KBM-7 (cell line): ENCODE measurements around the gene ZDHHC8.
"Not testable (repeated sequence)": the region's sequence is repeated elsewhere in the genome, so short reads cannot be mapped to it uniquely, and the experiment has no call there.

Experiments
- DNase-seq: peaks from one replicate; pipeline ENCODE4 v3.0.0-alpha.2; 2015
- in situ Hi-C: fragments of 300-500 bp; cut with MboI; formaldehyde crosslinking; loops from 2 replicates; pipeline ENCODE4 v1.14.3; 2020; ENCODE audit warnings: low sequenced_read_pairs, low pct_unique_long_range_greater_than_20kb, mixed read lengths

Gene ZDHHC8

GRCh38 chr22:20153945-20154344 is 22.3 kb downstream of the ZDHHC8 start:
- in situ Hi-C loops: no loop called here
- no peak for DNase-seq

DNA sequence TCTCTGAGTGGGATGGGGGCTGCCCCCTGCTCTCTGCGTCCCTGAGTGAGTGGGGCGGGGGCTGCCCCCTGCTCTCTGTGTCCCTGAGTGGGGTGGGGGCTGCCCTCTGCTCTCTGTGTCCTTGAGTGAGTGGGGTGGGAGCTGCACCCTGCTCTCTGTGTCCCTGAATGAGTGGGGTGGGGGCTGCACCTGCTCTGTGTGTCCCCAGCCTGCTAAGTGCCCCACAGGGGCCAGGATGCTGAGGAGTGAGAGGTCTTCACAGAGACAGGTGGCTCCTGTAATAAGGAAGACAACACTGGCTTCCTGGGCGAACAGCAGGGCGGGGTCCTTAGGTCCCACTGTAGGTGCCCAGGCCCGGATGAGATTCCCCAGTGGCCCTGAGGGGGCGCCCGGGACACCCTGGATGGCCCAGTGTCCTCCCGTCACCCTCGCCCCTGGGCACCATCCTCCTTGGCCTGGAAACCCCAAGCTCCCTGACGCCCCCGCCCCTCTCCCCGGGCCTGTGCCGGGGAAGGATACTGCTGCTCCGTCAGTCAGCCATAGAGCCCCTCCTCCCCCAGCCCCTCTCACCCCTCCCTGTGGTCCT is 23.1 kb downstream of the ZDHHC8 start:
- DNase-seq: no peak
- in situ Hi-C loops: no loop called here

DNA sequence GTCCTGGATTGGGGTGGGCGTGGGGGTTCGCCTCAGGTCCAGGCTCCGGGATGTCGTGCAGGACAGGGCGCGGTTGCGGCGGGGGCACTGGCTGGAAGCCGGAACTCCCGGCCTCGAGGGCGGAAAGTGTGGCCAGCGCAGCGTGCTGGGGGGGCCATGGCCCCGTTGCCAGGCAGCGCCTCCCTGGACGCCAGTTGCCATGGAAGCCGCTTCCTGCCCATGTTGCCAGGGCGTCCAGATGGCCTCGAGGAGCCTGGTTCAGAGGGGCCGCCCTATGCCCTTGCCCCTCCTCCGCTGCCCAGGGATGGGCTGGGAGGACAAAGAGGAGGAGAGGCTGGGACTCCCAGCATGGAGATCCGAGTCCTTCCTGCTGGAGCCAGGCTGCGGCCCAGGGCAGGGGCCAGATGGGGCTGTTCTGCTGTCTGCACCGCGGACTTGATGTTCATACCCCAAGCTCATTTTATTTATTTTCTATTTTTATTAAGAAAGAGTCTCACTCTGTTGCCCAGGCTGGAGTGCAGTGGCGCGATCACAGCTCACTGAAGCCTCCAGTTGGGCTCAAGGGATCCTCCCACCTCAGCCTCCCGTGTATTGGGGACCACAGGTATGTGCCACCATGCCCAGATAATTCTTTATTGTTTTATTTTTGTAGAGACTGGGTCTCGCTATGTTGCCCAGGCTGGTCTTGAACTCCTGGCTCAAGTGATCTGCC is 23.9 kb downstream of the ZDHHC8 start:
- DNase-seq: peak; percentile 72
- in situ Hi-C loops: no loop called here

- in situ Hi-C loops: no loop called here
- DNase-seq: no peak
Measured at GRCh38 chr22:20156042-20156389, 24.4 kb downstream of the ZDHHC8 start.

- in situ Hi-C loops: no loop called here
- DNase-seq: peak; percentile 83
Measured at GRCh38 chr22:20156611-20157429, 25.2 kb downstream of the ZDHHC8 start.

DNA sequence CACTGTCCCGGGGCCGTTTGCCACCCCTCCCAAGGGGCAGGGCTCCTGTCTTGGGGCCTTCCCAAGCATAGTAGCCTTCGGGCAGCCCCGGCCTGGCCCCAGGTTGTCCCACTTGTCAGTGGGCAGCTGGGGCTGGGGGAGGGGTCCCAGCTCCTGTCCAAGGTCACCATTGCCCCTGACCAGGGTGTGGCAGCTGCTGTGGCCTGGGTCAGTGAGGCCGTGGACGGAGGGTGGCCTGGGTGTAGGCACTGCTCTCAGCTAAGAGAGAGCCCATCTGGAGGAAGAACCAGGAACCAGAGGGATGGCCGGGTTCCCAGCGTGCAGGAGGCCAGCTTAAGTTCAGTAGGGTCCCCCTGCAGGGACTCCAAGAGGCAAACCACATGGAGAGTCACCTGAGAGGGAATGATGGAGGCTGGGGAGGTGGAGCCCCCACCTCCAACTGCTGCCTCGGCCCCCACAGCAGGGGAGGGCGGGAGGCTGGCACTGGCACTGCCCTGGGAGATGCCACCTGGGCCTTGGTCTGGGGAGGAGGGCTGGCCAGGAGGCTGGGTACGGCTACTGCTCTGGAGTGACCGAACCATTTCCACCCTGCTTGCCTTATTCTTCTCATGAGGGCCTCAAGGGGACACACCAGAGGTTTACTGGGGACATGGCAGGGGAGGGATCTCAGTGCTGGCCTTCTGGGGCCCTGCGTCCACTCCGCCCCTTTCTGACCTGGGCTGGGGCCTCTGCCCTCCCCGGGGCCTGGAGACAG is 26.0 kb downstream of the ZDHHC8 start:
- DNase-seq: no peak
- in situ Hi-C loops: no loop called here

- DNase-seq: no peak
- in situ Hi-C loops: no loop called here
Measured at GRCh38 chr22:20158391-20159036, 26.9 kb downstream of the ZDHHC8 start.

GRCh38 chr22:20159076-20159475 is 27.5 kb downstream of the ZDHHC8 start:
- in situ Hi-C loops: no loop called here

GRCh38 chr22:20159531-20159930 is 27.9 kb downstream of the ZDHHC8 start:
- in situ Hi-C loops, DNase-seq: not testable (repeated sequence)

More at GRCh38 chr22:20159076-20159475, 27.5 kb downstream of the ZDHHC8 start:
- DNase-seq: peak; percentile 58

- in situ Hi-C loops: no loop called here
Measured at GRCh38 chr22:20160041-20160440, 28.4 kb downstream of the ZDHHC8 start.

GRCh38 chr22:20164863-20165262 is 33.3 kb downstream of the ZDHHC8 start:
- in situ Hi-C loops: no loop called here
- DNase-seq: no peak

More at GRCh38 chr22:20160041-20160440, 28.4 kb downstream of the ZDHHC8 start:
- DNase-seq: no peak

DNA sequence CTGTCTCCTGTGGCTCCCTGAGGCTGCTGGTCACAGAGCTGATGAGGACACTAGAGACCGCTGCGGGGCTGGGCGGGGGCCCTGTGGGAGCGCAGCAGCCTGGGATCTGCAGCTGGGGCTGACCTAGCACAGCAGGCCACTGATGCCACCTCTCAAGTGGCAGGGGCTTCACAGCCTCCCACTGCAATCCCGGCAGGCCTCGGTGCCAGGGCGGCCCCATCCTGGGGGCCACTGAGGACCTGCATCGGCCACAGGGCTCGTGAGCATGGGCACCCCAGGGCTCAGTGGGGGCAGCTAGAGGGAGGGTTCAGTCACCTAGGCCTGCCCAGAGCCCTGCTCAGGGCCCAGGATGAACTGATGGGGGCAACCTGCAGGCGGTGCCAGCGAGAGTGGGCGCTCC is 33.8 kb downstream of the ZDHHC8 start:
- in situ Hi-C loops: no loop called here
- DNase-seq: no peak

GRCh38 chr22:20165913-20166312 is 34.3 kb downstream of the ZDHHC8 start:
- DNase-seq: no peak
- in situ Hi-C loops: no loop called here

DNA sequence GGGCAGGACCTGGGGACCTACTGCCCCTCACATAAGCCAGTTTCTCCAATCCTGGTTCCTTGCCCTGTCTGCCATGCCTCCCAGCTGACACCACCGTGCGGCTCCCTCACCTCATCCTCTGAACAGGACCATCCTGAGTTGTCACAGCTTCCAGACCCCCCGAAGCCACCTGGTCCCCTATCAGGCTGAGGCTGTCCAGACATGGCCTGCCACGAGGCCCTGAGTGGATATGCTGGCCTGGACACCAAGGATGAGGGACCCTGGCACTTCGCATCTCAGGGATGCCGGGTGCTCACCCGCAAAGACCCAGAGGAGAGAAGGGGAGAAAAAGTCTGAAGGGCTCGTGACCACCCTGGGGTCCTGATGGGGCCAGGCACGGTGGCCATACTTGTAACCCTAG is 35.1 kb downstream of the ZDHHC8 start:
- in situ Hi-C loops: no loop called here
- no peak for DNase-seq

DNA sequence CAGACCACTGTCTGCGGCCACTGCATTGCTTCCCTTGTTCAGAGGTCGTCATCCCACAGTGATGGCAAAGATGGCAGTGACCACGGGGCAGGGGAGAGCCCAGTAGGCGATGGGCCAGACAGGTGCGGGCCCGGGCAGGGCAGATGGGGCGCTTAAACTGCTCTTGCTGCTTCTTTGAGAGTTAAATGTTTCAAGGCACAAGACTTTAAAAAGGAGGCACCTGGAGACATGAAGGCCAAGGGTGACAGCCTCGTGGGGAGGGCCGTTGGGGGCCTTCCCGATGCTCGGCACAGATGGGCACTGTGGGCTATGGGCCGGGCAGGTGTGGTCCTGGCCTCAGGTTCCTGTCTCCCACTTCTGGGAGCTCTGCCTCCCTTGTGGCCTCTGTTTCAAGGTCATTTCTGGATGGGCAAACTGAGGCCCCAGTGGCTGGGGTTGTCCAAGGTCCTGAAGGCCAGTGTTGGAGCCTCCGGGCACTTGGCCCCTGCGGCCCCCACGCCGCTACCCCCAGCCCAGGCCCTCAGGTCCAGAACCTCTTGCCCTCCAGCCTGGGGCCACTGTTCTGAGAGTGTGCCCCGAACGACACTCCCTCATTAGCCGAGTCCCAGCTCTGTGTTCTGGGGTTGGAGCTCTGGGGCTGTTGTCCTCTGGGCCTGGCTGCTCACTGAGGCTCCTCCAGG is 36.2 kb downstream of the ZDHHC8 start:
- no peak for DNase-seq
- in situ Hi-C loops: no loop called here

DNA sequence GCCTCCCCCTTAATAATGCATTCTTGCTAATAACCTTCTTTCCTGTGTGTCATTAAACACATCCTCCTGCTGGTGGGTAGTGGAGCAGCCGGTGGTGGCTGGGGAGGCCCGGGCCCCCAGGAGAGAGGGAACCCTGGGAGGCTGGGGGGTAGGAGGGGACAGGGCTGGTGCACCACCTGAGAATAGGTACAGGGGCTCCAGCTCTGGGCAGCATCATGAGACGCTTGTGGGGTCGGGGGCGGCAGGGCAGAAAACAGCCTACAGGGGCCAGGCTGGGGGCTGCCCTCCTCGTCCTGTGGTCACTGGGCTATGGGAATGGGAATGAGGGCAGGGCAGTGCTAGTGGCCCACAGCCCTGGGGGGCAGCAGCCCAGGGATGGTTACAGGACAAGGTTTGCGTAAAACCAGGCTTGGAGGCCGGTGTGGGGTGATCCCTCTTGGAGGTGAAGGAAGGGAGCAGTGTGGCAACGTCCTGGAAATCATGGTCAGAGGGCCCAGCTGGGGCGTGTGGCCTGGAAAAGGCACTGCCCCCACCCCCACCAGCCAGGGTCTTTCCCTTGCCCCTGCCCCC is 37.7 kb downstream of the ZDHHC8 start:
- no peak for DNase-seq
- in situ Hi-C loops: no loop called here

GRCh38 chr22:20170170-20170569 is 38.6 kb downstream of the ZDHHC8 start:
- DNase-seq: no peak
- in situ Hi-C loops: no loop called here
